ENCODE data around the gene QARS1.

The QARS1 gene

DNA sequence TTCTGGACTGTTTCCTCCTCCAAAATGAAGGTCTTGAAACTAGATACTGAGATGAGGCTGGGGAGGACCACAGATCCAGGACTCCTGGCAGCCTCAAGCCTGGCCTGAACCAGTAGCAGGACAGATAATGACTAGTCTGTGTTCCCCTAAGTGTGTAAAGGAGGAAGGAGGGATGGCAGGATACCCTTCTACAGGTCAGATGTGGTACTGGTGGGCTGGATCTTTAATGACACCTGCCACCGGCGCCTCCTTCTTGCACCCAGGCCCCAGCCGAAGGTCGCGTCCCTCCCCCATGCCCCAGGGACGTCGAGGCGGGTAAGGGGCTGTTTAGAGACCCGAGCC lies 15.5 kb upstream of the QARS1 start:
- DNase-seq = no peak

DNA sequence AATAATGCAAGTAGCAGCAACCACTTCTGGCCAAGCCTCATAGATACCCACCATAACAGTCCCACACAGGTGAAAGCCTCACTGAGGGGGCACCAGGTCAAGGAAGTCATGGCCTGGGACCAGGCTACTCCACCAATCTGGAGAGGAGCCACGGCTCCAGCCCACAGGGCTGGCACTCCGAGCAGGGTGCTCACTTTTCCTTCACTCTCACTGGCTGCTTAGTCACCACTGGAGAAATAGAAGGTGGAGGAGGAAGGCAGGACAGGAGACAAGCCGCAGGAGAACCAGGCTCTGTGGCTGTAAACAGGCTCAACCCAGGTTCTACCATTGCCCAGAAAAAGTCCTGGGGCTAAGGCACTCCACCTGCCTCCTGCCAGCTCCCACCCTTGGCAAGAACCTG lies 14.9 kb upstream of the QARS1 start:
- DNase-seq = no peak

DNA sequence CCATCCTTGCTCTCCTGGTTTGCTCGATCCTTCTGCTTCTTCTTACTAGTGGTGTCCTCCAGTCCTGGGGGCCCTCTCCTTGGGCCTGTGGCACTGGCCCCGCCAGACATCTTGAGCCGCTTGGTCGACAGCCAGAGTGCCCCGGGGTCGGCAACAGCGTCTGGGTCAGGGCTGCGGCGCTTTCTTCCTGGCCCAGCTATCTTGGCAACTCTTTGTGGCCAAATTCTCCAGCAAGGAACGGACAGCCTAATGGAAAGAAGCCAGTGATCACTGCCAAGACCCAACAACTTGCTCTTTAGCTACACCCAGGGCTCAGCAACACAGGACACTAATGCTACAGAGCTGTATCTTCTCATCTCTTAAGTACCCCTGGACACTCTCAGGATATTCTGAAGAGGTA lies 14.5 kb upstream of the QARS1 start:
- DNase-seq = no peak

DNA sequence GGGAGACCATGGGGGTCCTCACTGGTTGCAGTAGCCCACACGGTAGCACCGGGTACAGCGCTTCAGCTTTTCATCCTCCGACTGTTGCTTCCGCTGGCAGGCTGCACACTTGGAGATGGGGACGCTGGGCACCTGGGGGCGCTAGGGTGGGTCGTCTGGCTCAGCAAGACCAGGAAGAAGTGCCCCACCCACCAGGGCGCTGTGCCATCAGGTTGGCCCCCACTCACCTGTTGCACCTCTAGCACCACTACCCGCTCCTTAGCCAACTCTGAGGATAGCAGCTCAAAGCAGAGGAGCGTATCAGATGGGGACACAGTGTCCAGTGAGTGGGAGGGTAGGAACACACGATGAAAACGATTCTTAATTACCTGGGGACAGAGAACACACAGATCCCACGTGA lies 7.7 kb upstream of the QARS1 start:
- DNase-seq = no peak

DNA sequence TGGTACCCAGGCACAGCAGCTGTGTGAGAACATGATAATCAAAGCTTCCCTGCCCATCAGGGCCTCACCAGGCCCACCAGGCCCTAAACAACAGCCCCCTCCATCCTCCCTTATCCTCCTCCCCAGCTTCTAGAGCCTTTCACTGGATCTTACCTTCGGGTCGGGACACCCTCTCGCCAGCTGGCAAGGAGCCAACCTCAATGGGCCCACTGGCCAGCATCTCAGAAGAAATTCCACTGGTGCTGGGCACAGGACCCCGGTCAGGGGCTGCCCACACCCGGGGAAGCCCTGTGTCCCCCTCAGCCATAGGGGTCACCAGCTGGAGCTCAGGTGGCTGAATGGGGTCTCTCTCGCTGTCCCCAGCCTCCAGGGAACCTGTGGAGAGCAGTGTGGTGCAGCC lies 6.8 kb upstream of the QARS1 start:
- no peak for DNase-seq

DNA sequence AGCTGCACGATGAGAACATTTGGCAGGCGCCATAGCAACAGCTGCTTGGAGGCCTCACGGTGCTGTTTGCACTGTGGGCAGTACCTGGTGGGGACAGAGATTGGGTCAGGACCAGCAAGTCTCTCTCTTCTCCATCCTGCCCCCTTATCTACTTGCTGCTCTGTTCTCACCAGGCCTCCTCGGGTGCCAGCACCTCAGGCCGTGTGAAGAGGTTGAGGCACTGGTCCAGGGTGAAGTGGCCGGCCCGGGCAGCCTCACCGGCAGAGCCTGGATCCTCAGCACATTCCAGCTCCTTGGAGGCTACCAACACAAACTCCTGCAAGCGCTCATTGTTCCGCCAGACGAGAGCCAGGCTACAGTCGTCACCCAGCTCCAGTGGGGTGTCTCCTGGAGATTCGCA lies 6.2 kb upstream of the QARS1 start:
- no peak for DNase-seq

DNA sequence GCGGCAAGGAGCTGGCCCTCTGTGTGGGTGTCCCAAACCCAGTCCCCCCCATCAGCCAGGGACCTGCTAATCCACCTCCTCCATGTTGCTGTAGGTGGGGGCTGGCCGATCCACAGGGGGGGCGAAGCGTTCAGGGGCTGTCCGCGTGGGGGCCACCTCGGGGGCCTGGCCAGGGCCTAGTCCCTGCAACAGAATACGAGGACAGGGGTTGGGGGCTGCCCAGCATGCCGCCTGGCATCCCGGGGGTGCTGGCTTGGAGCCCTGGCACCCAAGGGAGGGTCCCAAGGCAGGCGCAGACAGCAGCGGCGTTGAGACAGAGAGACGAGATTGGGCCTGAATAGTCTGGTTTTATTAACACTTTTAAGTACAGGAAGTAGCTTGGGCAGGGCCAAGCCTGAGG lies 3.8 kb upstream of the QARS1 start:
- no peak for DNase-seq

DNA sequence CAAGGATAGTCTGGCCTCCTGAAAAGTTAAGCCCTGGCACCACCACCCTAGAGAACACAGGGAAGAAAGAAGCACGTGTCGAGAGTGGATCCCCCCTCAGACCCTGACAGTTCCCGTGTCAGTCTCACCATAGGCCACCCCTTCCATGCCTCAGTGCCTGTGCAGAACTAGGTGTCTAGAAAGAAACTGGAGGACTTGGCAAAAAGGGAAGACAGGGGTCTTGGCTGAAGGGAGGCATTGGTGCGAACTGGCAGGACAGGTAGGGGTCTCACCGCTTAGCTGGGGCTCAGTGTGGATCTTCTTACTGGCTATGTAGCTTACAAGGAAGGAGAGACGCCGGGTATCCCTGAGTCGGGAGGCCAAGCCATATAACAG lies 518 bp downstream of the QARS1 start:
- no peak for DNase-seq

DNA sequence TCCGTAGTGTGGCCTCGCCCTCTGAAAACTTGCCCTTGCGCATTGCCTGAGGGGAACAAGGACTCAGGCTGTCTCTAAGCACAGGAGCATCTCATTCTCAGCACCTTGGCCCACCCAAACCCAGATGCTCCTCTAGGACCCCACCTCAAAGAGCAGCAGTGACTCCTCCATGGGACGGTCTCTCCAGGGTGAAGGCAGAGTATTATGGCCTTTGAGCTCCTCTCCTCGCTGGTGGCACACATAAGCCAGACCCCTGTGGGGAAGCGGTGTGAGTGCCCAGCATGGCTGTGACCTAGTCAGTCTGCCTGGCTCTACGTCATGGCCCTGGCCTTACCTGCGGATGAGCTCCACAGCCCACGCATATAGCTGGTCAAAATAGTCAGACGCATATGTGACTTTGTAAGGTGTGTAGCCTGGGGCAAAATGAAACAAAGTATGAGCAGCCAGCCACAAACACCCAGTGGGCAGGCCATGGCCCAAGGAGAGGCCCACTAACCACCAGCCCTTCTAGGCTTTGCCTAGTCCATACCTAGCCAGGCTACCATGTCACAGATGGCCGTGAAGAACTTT lies 4.4 kb downstream of the QARS1 start:
- DNase-seq = no peak

DNA sequence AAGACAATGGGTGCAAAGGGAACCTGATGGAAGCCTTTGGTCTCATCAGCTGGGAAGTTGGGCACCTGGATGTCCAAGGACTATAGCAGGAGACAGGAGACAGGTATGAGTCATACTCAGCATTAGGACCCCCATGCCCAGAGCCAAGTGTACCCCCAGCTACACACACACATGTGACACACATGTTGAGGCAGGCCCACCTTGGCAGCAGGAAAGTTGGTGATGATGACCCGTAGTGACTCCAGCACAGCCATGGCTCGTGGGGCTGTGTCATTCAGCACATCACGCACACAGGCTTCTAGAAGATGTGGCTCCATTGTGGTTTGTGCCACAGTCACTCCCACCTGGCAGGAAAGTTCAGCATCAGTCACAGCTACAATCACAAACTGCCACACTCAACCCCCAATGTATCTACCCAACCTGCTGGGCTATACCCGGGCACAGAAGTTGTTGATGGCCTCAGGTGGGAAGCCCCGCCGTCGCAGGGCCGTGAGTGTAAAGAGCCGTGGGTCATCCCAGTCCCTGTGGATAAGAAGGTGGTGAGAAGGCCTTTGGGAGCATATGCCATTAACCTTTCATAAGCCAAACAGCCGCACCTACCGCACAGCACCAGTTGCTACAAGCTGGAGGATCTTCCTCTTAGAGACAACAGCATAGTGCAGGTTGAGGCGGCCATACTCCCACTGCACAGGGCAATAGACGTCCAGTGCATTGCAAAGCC lies 5.5 kb downstream of the QARS1 start:
- no peak for DNase-seq

DNA sequence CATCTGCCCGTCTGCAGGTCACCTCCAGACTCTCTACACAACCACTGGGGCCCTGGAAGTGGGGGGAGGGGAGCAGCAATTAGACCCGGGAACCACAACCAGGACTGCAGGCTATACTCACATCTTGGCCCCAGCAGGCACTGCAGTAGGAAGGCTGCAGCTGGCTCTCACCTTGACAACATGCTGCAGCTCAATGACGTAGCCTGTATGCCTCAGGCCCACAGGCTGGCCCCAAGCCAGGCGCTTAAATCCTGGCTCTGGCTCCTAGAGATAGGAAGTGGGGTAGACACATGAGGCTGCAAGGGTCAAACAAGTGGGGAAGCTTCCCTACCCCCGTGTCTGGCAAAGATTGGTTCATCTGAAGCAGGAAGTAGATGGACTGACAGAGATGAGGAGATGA lies 6.1 kb downstream of the QARS1 start:
- no peak for DNase-seq

DNA sequence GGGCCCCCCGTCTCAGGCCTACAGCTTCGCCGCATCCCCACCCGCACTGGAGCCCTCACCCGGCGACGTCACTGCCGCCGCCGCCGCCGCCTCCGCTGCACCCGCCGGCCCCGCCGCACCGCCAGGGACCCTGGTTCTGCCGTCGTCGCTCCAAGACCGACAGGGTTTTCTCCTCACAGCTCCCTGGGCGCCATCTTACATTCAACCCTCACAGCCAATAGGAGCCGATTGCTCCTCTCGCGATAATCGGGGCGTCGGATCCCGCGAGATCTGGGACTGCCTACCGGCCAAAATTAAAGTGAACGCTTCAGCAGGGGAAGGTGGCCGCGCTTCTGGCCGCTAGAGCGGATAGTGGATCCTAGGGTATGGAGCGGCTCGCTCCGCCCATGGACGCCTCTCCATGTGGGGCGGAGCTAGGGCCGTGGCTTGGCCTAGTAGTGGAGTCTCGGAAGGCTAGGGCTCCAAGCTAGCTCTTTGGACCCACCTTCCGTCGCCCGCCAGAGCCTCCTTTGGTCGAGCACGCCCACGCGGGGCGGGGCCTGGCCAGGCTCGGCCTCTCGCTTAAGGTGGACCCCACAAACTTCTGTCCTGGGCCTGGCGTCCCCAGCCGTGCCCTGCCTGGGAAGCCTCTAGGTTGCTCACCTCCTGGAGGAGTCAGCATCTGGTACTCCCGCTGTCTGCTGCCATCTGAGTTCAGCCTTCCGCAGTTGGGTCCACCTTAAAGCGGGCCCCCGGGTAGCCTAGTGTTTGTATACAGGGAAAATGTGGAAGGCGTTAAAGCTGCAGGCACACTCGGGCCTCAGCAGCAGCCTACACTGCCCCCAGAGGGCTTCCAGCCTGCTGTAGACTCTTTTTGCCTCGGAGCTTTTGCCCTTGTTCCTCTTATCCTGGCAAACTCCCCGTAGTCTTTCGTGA lies 10.4 kb downstream of the QARS1 start, which contains the start of gene QRICH1:
Gene QRICH1 (minus strand): TSS at position 219 of the 915 bp plus-strand sequence. CDS start 17,054 bp downstream, outside the sequence.
- DNase-seq = peak; percentile 94

DNA sequence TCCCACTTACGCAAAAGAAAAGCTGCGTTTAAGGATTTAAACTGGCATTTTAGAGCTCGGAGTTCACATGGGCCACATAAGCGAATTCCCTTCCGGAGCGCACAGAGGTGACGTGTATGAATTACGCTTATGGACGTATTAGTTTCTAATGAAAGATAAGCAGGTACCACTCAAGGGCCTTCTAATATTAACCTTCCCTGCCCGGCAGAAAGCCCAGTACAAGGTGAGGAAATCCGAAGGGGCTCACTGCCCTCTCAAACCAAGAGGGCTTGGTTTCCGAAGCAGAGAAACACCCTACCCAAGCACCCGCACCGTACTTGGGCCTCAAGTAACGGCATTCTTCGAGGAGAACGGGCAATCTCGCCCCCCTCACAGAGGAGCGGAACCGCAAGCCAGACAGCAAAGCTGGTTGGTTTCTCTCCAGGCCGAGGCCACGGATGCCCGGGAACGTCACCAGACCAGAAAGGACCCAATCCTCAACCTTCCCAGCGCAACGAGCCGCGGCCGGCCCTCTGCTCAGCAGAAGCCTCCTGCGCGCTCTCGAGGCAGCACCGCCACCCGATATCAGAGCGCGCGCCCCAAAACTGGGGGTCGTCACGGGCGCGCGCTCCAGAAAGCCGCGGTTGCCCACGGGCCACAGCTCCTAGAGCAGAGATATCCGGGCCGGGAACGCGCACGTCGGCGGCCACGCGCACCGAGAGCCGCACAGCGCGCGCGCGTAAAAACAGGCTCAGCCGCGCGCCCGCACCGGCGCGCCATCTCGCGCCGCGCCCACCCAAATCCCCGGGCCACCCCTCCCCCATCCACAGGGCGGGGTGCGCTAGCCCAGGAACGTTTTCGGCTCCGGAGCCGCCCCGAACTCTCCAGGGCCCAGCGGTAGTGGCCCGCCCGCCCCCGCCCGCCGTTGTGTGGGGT lies 11.4 kb downstream of the QARS1 start:
- DNase-seq = peak; percentile 34

DNA sequence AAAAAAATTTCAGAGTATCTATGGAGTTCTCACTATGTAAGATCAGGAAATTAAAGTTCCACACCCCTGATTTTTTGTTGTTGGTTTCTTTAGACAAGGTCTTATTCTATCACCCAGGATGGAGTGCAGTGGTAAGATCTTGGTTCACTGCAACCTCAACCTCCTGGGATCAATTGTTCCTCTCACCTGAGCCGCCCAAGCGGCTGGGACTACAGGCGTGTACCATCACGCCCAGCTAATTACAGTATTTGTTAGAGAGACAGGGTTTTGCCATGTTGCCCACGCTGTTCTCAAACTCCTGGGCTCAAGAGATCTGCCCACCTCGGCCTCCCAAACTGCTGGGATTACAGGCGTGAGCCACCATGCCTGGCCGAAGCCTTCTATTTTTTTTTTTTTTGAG lies 23.1 kb downstream of the QARS1 start:
- DNase-seq = no peak

DNA sequence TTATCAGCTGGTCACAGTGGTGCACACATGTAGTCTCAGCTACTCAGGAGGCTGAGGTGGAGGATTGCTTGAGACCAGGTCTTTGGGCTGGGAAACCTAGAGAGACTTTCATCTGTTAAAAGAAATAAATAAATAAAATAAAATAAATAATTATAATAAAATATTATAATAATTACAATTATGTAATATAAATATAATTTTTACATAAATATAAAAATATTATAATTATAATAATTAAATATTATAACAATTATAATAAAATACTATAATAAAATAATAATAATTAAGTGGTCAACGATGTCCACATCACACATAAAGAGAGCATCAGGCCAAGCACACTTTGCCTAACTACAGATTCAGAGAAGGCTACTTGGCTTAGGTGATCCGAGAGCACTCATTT lies 25.3 kb downstream of the QARS1 start:
- DNase-seq = no peak

DNA sequence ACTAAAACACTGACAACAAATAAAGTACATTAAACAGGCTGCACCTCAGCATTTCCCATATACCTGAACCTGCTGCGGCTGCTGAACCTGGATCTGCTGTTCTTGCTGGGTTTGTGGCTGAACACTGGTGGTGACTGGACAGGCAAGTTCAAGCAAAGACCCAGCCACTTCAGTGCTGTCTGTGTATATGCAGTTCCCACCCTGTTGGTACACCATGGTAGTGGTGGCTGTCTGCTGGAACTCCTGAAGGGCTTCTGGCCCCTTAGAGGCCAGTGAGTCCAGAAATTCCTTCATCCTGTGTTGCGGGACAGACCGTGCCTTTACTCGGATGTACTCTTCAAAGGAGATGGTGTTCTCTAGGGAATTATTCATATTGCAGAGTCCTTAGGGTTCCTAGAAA lies 27.9 kb downstream of the QARS1 start:
- no peak for DNase-seq

DNA sequence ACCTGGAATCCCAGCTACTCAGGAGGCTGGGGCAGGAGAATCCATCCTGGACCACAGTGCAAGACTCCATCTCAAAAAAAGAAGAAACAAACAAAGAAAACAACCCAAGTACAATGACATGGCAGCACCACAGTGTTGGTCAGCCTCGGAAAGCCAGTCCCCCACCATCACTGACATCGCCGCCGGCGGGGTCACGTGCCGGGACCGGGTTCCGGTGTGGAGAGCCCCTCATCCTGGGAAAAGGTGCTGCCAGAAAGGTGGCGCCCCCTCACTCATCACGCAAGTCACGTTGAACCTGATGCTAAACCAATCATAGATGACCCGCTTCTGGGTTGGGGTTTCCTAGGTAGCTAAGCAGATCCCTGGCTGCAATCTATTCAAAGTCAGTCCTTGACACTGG lies 28.4 kb downstream of the QARS1 start:
- DNase-seq = no peak

DNA sequence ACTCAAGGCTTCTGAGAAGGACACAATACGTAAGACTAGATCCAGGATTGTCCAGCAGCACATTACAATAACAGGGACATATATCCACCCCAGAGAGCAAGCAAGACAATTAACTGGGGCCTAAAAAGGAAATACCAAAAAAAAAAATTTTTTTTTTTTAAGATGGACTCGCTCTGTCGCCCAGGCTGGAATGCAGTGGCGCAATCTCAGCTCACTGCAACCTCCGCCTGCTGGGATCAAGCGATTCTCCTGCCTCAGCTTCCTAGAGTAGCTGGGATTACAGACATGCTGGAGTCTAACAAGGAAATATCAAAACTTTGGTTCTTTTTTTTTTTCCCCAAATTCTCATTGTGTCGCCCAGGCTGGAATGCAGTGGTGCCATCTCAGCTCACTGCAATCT lies 46.5 kb downstream of the QARS1 start:
- no peak for DNase-seq

DNA sequence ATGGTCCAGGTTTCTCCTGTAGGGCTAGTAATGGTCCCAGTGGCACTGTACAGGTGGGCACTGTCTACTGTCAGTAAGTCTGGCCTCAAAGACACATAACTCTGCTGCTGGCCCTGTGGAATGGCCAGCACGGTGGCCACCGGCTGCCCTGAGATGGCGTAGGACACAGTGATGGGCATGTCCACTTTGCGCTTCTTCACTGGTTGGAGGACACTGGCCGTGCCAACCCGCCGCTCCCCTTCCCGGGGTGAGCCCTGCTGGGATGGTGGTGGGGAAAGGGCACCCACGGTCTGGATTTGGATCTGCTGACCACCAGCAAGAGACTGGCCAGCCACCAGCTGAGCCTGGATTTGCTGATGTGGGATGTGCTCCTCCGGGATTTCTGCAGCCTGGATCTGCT lies 47.3 kb downstream of the QARS1 start:
- DNase-seq = no peak

DNA sequence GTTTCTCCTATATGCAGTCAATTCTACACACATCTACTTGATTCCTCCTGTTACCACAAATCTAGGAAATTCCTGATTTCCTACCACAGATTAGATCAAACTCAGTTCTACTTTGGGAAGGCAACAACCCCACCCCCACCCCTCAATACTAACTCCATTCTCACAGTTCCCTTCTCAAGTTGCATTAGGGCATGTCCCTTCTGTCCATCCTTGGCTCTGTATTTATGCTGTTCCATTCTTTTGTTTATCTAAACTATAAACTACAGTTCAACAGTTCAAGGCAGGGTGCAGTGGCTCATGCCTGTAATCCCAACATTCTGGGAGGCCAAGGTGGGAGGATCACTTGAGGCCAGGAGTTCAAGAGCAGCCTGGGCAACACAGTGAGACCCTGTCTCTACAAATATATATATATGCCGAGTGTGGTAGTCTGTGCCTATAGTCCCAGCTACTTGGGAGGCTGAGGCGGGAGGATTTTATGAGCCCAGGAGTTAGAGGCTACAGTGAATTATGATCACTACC lies 50.2 kb downstream of the QARS1 start:
- no peak for DNase-seq

DNA sequence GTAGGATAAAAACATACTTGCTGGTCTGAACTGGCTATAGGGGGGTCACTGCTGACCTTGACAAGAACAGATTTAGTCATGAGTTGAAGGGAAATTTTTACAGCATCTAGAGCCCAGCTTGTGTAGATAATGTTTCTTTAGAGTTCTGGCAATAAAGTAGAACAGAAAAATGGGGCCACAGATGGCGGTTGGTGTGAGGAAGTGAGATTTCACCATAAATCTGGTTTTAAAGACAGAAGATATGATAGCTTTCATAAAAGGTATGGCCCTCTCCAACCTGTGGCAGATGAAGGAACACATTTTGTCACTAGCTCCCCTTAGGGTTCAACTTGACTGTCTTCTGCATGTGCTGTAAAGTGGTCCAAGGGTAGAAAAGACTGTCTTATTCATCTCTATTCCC lies 51.0 kb downstream of the QARS1 start:
- DNase-seq = no peak

All from GF-D8 (cell line).